ENCODE results near the gene MRPS34. TPM values are rescaled to one million over a fixed set of nuclear protein-coding genes. Genes with fewer than 3 reads are reported as not detected.

The MRPS34 gene
- total RNA-seq, 1 donor from 2014 or later: 75.1 TPM

DNA sequence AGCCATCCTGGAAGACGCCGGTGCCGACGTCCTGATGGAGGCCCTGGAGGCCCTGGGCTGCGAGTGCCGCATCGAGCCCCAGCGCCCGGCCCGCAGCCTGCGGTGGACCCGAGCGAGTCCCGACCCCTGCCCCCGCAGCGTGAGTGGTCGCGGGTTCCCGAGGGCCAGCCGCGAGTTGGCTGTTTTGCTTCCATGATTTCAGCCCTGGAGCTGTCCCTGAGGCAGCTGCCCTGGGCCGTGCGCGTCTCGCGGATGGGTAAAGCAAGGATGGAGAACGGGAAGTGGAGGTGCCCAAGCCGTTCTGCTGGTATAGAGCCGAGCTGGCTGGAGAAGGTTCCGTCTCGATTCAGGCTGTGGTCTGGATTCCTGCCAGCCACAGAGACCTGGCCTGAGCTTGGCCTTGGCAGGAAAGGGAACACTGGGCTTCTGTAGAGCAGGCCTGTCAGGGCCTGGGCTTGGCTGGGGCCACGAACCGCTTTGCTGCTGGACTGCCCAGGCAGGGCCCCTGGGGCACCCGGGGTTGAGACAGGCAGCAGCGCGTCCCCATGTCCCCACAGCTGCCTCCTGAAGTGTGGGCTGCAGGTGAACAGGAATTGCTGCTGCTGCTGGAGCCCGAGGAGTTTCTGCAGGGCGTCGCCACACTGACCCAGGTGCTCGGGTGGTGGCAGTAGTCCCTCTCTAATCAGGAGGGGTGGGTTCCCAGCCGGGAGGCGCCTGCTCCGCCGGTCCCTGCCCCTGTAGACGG is 941 bp upstream of the MRPS34 start:
- peaks cover 19% of the 10 kb centered on the region for H3K9me3 Mint-ChIP-seq (ENCODE audit: unreplicated experiment)
- H3K36me3 Mint-ChIP-seq (ENCODE audit: unreplicated experiment): no peaks in the 10 kb centered on the region
- H3K4me1 Mint-ChIP-seq (ENCODE audit: low read depth, unreplicated experiment): peaks cover 13% of the 10 kb centered on the region
- H3K27ac Mint-ChIP-seq (ENCODE audit: unreplicated experiment): peak overlapping the region; percentile 66
- peak overlapping the region; percentile 87 for H3K4me3 Mint-ChIP-seq (ENCODE audit: unreplicated experiment)
- TF ChIP-seq, protein P1, sequence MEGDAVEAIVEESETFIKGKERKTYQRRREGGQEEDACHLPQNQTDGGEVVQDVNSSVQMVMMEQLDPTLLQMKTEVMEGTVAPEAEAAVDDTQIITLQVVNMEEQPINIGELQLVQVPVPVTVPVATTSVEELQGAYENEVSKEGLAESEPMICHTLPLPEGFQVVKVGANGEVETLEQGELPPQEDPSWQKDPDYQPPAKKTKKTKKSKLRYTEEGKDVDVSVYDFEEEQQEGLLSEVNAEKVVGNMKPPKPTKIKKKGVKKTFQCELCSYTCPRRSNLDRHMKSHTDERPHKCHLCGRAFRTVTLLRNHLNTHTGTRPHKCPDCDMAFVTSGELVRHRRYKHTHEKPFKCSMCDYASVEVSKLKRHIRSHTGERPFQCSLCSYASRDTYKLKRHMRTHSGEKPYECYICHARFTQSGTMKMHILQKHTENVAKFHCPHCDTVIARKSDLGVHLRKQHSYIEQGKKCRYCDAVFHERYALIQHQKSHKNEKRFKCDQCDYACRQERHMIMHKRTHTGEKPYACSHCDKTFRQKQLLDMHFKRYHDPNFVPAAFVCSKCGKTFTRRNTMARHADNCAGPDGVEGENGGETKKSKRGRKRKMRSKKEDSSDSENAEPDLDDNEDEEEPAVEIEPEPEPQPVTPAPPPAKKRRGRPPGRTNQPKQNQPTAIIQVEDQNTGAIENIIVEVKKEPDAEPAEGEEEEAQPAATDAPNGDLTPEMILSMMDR (IDR thresholded peaks at IDR 0.05; ENCODE audit: partially characterized antibody, unreplicated experiment): peak; percentile 63
- peaks cover 18% of the 10 kb centered on the region for H3K27me3 Mint-ChIP-seq (ENCODE audit: unreplicated experiment)
- DNase-seq: no peak

DNA sequence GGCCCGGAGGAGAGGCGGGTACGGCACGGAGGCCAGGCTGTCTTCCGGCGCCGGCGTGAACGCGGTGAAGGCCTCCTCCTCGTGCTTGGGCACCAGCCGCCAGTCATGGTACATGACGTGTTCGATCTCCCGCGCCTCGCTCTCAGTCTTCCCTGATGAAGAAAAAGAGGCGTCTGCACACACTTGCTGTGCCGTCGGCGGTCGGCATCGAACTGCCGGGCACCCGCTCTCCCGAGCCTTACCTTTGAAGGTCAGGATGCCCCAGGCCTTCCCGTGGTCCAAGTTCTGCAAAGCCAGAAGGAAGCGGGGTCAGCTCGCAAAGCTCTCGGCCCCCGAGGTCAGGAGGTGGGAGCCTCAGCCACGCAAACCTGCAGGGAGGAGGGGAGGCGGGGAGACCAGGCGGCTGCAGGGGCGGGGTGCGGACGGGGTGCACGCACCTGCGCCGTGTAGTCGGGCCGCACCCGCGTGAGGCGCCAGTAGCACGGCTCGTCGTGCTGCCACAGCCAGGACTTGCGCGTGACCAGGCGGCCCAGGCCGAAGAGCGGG is 499 bp downstream of the MRPS34 start, which contains the start of gene EME2:
Gene EME2 (plus strand): TSS at position 449 of the 546 bp plus-strand sequence. CDS start 418 bp downstream, outside the sequence.
- TF ChIP-seq, protein P1 (IDR thresholded peaks at IDR 0.05; ENCODE audit: partially characterized antibody, unreplicated experiment): no peak
- Mint-ChIP-seq H3K27me3 (ENCODE audit: unreplicated experiment) (peaks cover 15% of the 10 kb centered on the region), H3K9me3 (ENCODE audit: unreplicated experiment) (peaks cover 21% of the 10 kb centered on the region), H3K4me3 (ENCODE audit: unreplicated experiment) (peak within 1 kb of the TSS; percentile 99), H3K36me3 (ENCODE audit: unreplicated experiment) (no peaks in the 10 kb centered on the region), H3K4me1 (ENCODE audit: low read depth, unreplicated experiment) (peaks cover 11% of the 10 kb centered on the region), H3K27ac (ENCODE audit: unreplicated experiment) (peak within 1 kb of the TSS; percentile 96)
- peak; percentile 55 for DNase-seq

DNA sequence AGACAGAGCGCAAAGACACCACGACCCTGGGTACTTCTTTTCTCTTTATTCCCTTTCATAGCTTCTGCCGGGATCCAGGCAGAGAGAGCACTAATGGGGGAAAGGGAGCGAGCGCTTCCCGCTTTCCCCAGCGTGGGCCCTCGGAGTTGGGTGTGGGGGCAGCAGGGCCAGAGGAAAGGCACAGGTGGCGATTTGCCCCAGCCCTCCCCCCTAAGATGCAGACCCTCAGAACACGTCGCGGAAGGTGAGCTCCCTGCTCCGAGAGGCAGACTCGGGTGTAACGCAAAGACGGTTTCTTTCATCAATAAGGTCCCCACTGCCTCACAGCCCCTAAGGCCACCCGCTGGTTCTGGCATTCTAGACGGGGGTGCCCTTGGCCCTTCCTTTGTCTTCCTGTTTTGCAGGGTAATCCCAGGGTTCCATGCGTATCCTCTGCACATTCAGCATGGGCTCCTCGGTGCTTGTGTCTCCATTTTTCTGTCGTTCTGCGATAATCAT is 1.0 kb downstream of the MRPS34 start:
- Mint-ChIP-seq H3K36me3 (ENCODE audit: unreplicated experiment) (no peaks in the 10 kb centered on the region), H3K27ac (ENCODE audit: unreplicated experiment) (peak overlapping the region; percentile 96), H3K27me3 (ENCODE audit: unreplicated experiment) (peaks cover 18% of the 10 kb centered on the region), H3K4me1 (ENCODE audit: low read depth, unreplicated experiment) (peaks cover 11% of the 10 kb centered on the region), H3K9me3 (ENCODE audit: unreplicated experiment) (peaks cover 21% of the 10 kb centered on the region), H3K4me3 (ENCODE audit: unreplicated experiment) (peak overlapping the region; percentile 99)
- TF ChIP-seq, protein P1 (IDR thresholded peaks at IDR 0.05; ENCODE audit: partially characterized antibody, unreplicated experiment): no peak
- DNase-seq: no peak

DNA sequence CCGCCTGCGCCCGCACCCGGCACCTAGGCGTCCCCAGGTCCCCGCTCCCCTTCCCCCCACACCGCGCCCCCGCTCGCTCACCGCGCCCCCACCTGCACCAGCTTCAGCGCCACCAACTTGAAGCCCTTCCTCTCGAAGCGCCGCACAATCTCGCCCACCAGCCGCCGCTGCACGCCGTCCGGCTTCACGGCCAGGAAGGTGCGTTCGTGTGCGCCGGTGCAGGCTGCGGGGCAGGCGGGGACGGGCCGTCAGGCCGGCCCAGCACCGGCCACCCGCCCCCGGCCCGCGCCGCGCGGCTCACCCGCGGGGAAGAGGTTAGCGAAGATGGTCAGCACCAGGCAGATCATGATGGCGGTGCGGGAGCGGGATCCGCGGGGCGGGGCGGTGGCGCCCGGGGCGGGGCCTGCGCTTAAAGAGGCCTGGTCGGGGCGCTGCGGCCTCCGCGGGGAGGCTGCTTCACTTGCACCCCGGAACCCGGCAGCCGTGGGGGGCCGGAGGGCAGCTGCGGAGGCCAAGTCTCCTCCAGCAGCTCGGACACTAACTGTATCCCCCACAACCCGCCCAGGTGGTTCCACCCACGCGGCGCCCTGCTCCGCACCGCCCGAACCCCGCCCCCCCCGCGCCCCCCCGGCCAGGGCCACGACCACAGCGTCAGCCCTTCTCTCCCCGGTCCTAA is 1.6 kb downstream of the MRPS34 start, which contains the start of gene NME3:
Gene NME3 (minus strand): TSS at position 356 of the 676 bp plus-strand sequence. CDS start 9 bp downstream, at position 347.
- DNase-seq: peak; percentile 88
- Mint-ChIP-seq H3K4me1 (ENCODE audit: low read depth, unreplicated experiment) (peaks cover 7% of the 10 kb centered on the region), H3K4me3 (ENCODE audit: unreplicated experiment) (peak within 1 kb of the TSS; percentile 99), H3K27ac (ENCODE audit: unreplicated experiment) (peak within 1 kb of the TSS; percentile 96), H3K27me3 (ENCODE audit: unreplicated experiment) (peaks cover 15% of the 10 kb centered on the region), H3K9me3 (ENCODE audit: unreplicated experiment) (peaks cover 21% of the 10 kb centered on the region), H3K36me3 (ENCODE audit: unreplicated experiment) (no peaks in the 10 kb centered on the region)
- TF ChIP-seq, protein P1 (IDR thresholded peaks at IDR 0.05; ENCODE audit: partially characterized antibody, unreplicated experiment): no peak
